Measurements from ENCODE around the gene ZNF423.

The ZNF423 gene

GRCh38 chr16:49596648-49597291, 259.1 kb downstream of the ZNF423 start:
- TF ChIP-seq JUND (IDR thresholded peaks at IDR 0.05; ENCODE audit: low read depth) = no peak
- in situ Hi-C loops (cut with HindIII; ENCODE audit: low pct_unique_long_range_greater_than_20kb, low sequenced_read_pairs) = no loop called here
- no peak for DNase-seq (ENCODE audit: low read depth in 1 of 2, low spot score in 1 of 2)

GRCh38 chr16:49596068-49596467, 259.8 kb downstream of the ZNF423 start:
- TF ChIP-seq JUND (IDR thresholded peaks at IDR 0.05; ENCODE audit: low read depth) = no peak
- DNase-seq (ENCODE audit: low read depth in 1 of 2, low spot score in 1 of 2) = no peak
- in situ Hi-C loops (cut with HindIII; ENCODE audit: low pct_unique_long_range_greater_than_20kb, low sequenced_read_pairs) = no loop called here

GRCh38 chr16:49594685-49595498, 261.0 kb downstream of the ZNF423 start:
- in situ Hi-C loops (cut with HindIII; ENCODE audit: low pct_unique_long_range_greater_than_20kb, low sequenced_read_pairs) = no loop called here
- TF ChIP-seq JUND (IDR thresholded peaks at IDR 0.05; ENCODE audit: low read depth) = no peak
- DNase-seq (ENCODE audit: low read depth in 1 of 2, low spot score in 1 of 2) = no peak

GRCh38 chr16:49594153-49594552, 261.8 kb downstream of the ZNF423 start:
- DNase-seq (ENCODE audit: low read depth in 1 of 2, low spot score in 1 of 2) = no peak
- in situ Hi-C loops (cut with HindIII; ENCODE audit: low pct_unique_long_range_greater_than_20kb, low sequenced_read_pairs) = no loop called here
- TF ChIP-seq JUND (IDR thresholded peaks at IDR 0.05; ENCODE audit: low read depth) = no peak

GRCh38 chr16:49593424-49594040, 262.4 kb downstream of the ZNF423 start:
- TF ChIP-seq JUND (IDR thresholded peaks at IDR 0.05; ENCODE audit: low read depth) = no peak
- in situ Hi-C loops (cut with HindIII; ENCODE audit: low pct_unique_long_range_greater_than_20kb, low sequenced_read_pairs) = no loop called here
- DNase-seq (ENCODE audit: low read depth in 1 of 2, low spot score in 1 of 2) = no peak

GRCh38 chr16:49592546-49593423, 263.1 kb downstream of the ZNF423 start:
- in situ Hi-C loops (cut with HindIII; ENCODE audit: low pct_unique_long_range_greater_than_20kb, low sequenced_read_pairs) = no loop called here
- no peak for TF ChIP-seq JUND (IDR thresholded peaks at IDR 0.05; ENCODE audit: low read depth)
- peak; percentile 26 to 32 for DNase-seq (ENCODE audit: low read depth in 1 of 2, low spot score in 1 of 2)

GRCh38 chr16:49590166-49590871, 265.6 kb downstream of the ZNF423 start:
- DNase-seq (ENCODE audit: low read depth in 1 of 2, low spot score in 1 of 2) = no peak
- in situ Hi-C loops (cut with HindIII; ENCODE audit: low pct_unique_long_range_greater_than_20kb, low sequenced_read_pairs) = no loop called here
- TF ChIP-seq JUND (IDR thresholded peaks at IDR 0.05; ENCODE audit: low read depth) = no peak

- no peak for TF ChIP-seq JUND (IDR thresholded peaks at IDR 0.05; ENCODE audit: low read depth)
- in situ Hi-C loops (cut with HindIII; ENCODE audit: low pct_unique_long_range_greater_than_20kb, low sequenced_read_pairs) = no loop called here
- DNase-seq (ENCODE audit: low read depth in 1 of 2, low spot score in 1 of 2) = no peak
Observed at GRCh38 chr16:49589544-49590031, 266.3 kb downstream of the ZNF423 start.

- no peak for TF ChIP-seq JUND (IDR thresholded peaks at IDR 0.05; ENCODE audit: low read depth)
- DNase-seq (ENCODE audit: low read depth in 1 of 2, low spot score in 1 of 2) = no peak
- in situ Hi-C loops (cut with HindIII; ENCODE audit: low pct_unique_long_range_greater_than_20kb, low sequenced_read_pairs) = no loop called here
Observed at GRCh38 chr16:49588729-49589384, 267.1 kb downstream of the ZNF423 start.

- in situ Hi-C loops (cut with HindIII; ENCODE audit: low pct_unique_long_range_greater_than_20kb, low sequenced_read_pairs) = no loop called here
- no peak for DNase-seq (ENCODE audit: low read depth in 1 of 2, low spot score in 1 of 2)
- no peak for TF ChIP-seq JUND (IDR thresholded peaks at IDR 0.05; ENCODE audit: low read depth)
Observed at GRCh38 chr16:49588026-49588425, 267.9 kb downstream of the ZNF423 start.

GRCh38 chr16:49587511-49587910, 268.4 kb downstream of the ZNF423 start:
- in situ Hi-C loops (cut with HindIII; ENCODE audit: low pct_unique_long_range_greater_than_20kb, low sequenced_read_pairs) = no loop called here
- no peak for DNase-seq (ENCODE audit: low read depth in 1 of 2, low spot score in 1 of 2)
- no peak for TF ChIP-seq JUND (IDR thresholded peaks at IDR 0.05; ENCODE audit: low read depth)

Data from T47D (cell line).